Mesothelial cell of epicardium (in vitro differentiated cells): Measurements from ENCODE around the gene ZNF616. TPM values are rescaled to one million over a fixed set of nuclear protein-coding genes. Genes with fewer than 3 reads are reported as not detected.

Experiments
- DNase-seq, 2 experiments: peaks; one replicate each; pipeline ENCODE4 v3.0.0; 2021; ENCODE audit warnings: low spot score in 2 of 2; ENCODE audit not compliant: unreplicated experiment in 2 of 2
- H3K27ac Mint-ChIP-seq: 2 replicates; pipeline ENCODE4 v1.8.0; 2021; ENCODE audit warnings: mixed read lengths
- H3K27me3 Mint-ChIP-seq: 2 replicates; pipeline ENCODE4 v1.8.0; 2021; ENCODE audit warnings: low read depth, mixed read lengths
- H3K36me3 Mint-ChIP-seq: 2 replicates; pipeline ENCODE4 v1.8.0; 2021; ENCODE audit warnings: mixed read lengths
- H3K4me1 Mint-ChIP-seq: 2 replicates; pipeline ENCODE4 v1.8.0; 2021; ENCODE audit warnings: mixed read lengths
- H3K4me3 Mint-ChIP-seq: 2 replicates; pipeline ENCODE4 v1.8.0; 2021; ENCODE audit warnings: mild to moderate bottlenecking, moderate library complexity, mixed read lengths
- H3K9me3 Mint-ChIP-seq: 2 replicates; pipeline ENCODE4 v1.8.0; 2021; ENCODE audit warnings: mixed read lengths
- CTCF ChIP-seq: fragments of 200-600 bp; sonication (generic); IDR thresholded peaks from one replicate; pipeline ENCODE4 v1.5.0; 2021; ENCODE audit warnings: antibody characterized with exemption; ENCODE audit not compliant: unreplicated experiment
- total RNA-seq: library from RNA; stranded (reverse); gene quantifications from 3 replicates; pipeline ENCODE4 v1.2.1, GENCODE V29; 2021

ZNF616 gene
- total RNA-seq, 1 donor from 2014 or later: 21.7 TPM

GRCh38 chr19:52171321-52172169 is 31.8 kb upstream of the ZNF616 start, which contains the start of gene ZNF836:
TSS of gene ZNF836 (minus strand) at chr19:52171621. CDS start at chr19:52168072, 3,549 bp downstream.
- peak; percentile 84 to 85 for DNase-seq
- TF ChIP-seq CTCF: no peak
- peak within 1 kb of the TSS; percentile 97 for H3K27ac Mint-ChIP-seq
- H3K4me3 Mint-ChIP-seq: peak within 1 kb of the TSS; percentile 92
- peaks cover 3% of the 10 kb centered on the region for H3K9me3 Mint-ChIP-seq
- H3K27me3 Mint-ChIP-seq: no peaks in the 10 kb centered on the region
- peaks cover 18% of the 10 kb centered on the region for H3K36me3 Mint-ChIP-seq
- H3K4me1 Mint-ChIP-seq: peaks cover 18% of the 10 kb centered on the region

- Mint-ChIP-seq H3K9me3 (peaks cover 3% of the 10 kb centered on the region), H3K27ac (peak overlapping the region; percentile 97), H3K4me3 (peak overlapping the region; percentile 92), H3K36me3 (peaks cover 18% of the 10 kb centered on the region), H3K27me3 (no peaks in the 10 kb centered on the region), H3K4me1 (peaks cover 15% of the 10 kb centered on the region)
- TF ChIP-seq CTCF: no peak
- peak in 1 of 2 experiments; percentile 54 for DNase-seq
Measured at GRCh38 chr19:52170863-52171320, 31.2 kb upstream of the ZNF616 start.

- peaks cover 15% of the 10 kb centered on the region for H3K4me1 Mint-ChIP-seq
- no peaks in the 10 kb centered on the region for H3K27me3 Mint-ChIP-seq
- H3K4me3 Mint-ChIP-seq: peak overlapping the region; percentile 92
- H3K36me3 Mint-ChIP-seq: peaks cover 22% of the 10 kb centered on the region
- DNase-seq: no peak
- no peak for TF ChIP-seq CTCF
- H3K27ac Mint-ChIP-seq: peak overlapping the region; percentile 97
- H3K9me3 Mint-ChIP-seq: peaks cover 3% of the 10 kb centered on the region
Measured at GRCh38 chr19:52170304-52170703, 30.6 kb upstream of the ZNF616 start.

- H3K9me3 Mint-ChIP-seq: peaks cover 74% of the 10 kb centered on the region
- H3K27me3 Mint-ChIP-seq: no peaks in the 10 kb centered on the region
- H3K4me1 Mint-ChIP-seq: no peaks in the 10 kb centered on the region
- DNase-seq: no peak
- H3K27ac Mint-ChIP-seq: no peak overlapping the region
- TF ChIP-seq CTCF: no peak
- no peak overlapping the region for H3K4me3 Mint-ChIP-seq
- H3K36me3 Mint-ChIP-seq: peaks cover 82% of the 10 kb centered on the region
Measured at GRCh38 chr19:52155596-52156359, 16.0 kb upstream of the ZNF616 start.

GRCh38 chr19:52148256-52148655 is 8.5 kb upstream of the ZNF616 start:
- Mint-ChIP-seq H3K27me3 (no peaks in the 10 kb centered on the region), H3K36me3 (peaks cover 42% of the 10 kb centered on the region), H3K9me3 (peaks cover 54% of the 10 kb centered on the region), H3K4me3 (no peak overlapping the region), H3K27ac (no peak overlapping the region), H3K4me1 (no peaks in the 10 kb centered on the region)
- TF ChIP-seq CTCF: no peak
- DNase-seq: no peak
